Eye (tissue), 1 donor: ENCODE measurements around the gene PIGZ.

Experiments
- DNase-seq: peaks from one replicate; pipeline ENCODE4 v3.0.0-alpha.2; 2015

Gene PIGZ, protein sequence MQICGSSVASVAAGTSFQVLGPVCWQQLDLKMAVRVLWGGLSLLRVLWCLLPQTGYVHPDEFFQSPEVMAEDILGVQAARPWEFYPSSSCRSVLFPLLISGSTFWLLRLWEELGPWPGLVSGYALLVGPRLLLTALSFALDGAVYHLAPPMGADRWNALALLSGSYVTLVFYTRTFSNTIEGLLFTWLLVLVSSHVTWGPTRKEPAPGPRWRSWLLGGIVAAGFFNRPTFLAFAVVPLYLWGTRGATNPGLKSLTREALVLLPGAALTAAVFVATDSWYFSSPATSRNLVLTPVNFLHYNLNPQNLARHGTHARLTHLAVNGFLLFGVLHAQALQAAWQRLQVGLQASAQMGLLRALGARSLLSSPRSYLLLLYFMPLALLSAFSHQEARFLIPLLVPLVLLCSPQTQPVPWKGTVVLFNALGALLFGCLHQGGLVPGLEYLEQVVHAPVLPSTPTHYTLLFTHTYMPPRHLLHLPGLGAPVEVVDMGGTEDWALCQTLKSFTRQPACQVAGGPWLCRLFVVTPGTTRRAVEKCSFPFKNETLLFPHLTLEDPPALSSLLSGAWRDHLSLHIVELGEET

DNA sequence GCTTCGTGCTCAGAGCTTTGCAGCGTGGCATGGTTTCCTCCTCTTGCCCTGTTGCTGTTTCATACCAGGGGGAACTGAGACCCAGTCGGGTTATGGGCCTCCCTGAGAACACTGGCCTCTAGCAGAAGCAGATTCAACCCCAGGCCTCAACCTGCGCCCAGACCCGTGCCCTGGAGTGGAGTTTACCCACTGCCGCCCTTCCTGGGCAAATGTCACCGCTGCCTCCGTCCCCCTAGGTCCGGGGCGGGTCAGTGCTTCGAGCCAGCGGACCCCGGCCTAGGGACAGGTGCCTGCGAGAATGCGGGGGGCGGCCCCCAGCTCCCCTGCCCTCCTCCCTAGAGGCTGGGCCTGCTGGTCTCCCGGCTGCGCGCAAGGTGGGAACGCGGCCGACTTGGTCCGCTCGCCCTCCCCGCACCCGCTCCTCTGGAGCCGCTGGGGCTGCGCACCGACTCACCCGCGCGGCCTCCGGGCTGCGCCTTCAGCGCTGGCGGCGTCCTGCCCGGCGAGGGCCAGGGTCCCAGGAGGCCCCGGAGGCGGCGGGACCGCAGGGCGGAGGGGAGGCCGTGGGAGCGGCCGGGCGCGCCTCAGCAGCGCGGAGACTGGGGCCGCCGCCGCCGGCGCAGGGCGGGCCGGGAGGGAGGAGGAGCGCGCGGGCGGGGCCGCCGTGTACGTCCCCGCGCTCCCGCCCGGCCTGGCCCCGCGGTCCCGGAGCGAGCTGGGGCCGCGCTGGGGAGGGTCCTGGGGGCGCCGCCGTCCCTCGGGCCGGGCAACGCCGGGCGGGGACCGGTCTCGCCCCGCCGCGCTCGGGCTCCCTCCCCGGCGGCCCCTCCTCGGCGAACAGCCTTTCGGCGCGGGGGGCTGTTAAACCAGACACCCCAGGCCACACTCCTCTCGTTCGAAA is at the start of gene PIGZ:
Gene PIGZ, minus strand, starts transcription at position 601 of the 901 bp plus-strand sequence. CDS start 16,802 bp downstream, outside the sequence.
- peak; percentile 52 for DNase-seq

DNA sequence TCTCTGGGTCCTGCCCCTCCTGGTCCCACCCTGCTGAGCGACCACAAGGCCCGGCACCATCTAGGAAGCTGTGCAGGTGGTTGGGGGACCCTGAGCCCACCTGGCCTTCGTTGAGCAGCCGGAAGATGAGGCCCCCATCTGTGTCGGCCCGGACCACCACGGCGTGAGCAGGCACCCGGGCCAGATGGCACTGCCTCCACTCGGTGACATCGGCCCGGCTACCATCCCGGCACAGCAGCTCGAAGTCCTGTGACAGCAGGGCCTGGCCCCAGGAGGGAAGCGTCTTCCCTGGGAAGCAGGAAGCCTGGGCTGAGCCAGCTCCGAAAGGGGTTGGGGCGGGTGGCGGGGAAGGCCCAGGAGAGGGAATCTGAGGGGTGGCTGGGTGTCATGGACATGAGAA is 48.4 kb upstream of the PIGZ start:
- DNase-seq = no peak

DNA sequence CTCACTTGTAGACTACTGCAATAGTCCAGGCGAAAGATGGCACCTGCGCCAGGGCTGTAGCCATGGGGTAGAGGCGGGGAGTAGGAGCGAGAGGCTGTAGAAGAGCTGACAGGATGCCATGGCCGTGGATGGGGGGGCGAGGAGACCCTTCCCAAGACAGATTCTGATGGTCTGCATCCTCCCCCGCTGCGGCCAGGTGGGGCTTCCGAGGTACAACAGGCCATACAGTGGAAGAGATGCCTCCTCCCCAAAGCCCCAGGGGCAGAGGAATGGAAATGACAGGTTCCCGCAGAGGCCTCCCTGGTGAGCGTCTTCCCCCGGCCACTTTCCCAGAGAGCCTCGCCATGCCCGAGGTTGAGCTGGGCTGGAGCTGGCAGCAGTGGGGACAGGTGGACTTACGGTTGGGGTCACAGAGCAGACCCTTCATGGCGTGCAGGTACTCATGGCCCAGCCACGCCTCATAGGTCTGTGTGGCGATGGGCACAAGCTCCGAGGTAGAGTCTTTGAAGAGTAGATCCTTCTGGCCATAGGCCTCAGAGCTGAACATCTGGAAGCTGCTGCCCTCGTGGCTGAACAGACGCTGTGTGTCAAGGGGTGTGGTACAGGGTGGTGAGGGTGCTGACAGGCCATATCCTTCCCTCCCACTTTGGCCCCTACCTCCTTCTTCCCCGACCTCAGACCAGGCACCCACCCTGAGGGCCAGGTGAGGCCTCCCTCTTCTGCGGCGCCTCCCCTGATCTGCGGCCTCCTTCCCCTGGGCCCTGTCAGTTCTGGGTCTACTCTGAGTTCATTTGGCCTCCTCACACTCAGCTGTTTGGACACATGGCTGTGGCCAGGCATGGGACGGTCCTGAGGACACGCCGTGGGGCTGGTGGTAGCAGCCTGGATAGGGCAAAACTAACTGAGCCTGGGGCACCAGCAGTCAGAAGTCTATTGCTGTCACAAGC is 47.4 kb upstream of the PIGZ start:
- DNase-seq = no peak

DNA sequence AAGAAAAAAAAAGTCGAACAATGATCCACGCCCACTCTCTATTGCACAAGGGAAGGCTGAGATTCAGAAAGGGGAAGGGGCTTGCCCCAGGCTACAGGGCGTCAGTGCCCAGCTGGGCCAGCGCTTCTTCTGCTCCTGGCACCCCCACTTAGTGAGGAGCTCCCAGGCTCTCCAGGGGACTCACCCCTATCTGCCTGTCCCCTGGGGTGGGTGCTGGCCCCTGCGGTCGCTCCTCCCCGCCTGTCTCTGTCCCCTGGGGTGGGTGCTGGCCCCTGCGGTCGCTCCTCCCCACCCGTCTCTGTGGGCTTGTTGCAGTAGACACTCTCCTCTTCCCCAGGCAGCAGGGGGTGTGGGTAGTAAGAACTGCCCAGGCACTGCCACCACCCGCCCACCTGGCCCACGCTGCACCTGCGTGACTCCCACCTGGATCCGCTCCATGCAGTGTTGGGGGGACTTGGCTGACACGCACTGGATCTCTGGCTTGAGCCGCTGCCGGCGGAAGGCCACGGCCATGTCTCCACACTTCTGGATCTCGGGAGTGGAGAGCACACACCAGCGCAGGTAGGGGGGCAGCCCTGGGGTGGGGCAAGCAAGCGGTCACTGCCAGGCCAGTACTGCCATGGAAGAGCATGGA is 46.4 kb upstream of the PIGZ start:
- no peak for DNase-seq

DNA sequence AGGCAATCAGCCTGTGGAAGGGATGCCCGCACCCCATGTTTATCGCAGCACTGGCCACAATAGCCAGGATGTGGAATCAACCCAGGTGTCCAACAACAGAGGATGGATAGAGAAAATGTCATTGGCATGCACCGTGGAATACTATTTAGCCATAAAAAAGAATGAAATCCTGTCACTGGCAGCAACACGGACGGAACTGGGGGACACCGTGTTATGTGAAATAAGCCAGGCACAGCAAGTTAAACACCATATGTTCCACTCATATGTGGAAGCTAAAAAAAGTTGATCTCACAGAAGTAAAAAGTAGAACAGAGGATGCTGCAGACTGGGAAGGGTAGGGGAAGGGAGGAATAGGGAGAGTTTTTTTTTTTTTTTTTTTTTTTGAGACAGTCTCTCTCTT is 45.4 kb upstream of the PIGZ start:
- DNase-seq = no peak

DNA sequence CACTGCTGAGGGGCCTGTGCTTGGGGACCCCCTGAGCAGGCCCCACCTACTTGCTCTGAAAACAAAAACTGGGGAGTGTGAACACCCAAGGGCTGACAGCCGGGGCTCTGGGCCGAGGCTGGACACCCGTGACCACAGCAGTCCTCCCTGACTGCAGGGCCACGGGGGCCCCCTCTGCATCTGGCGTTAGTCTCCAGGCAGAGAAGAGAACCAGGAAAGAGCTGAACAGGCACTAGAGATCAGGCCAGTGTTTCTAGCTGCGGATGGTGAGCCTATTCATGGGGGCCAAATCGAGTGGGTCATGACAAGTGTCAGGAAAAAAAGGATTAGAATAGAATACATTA is 43.9 kb upstream of the PIGZ start:
- no peak for DNase-seq

DNA sequence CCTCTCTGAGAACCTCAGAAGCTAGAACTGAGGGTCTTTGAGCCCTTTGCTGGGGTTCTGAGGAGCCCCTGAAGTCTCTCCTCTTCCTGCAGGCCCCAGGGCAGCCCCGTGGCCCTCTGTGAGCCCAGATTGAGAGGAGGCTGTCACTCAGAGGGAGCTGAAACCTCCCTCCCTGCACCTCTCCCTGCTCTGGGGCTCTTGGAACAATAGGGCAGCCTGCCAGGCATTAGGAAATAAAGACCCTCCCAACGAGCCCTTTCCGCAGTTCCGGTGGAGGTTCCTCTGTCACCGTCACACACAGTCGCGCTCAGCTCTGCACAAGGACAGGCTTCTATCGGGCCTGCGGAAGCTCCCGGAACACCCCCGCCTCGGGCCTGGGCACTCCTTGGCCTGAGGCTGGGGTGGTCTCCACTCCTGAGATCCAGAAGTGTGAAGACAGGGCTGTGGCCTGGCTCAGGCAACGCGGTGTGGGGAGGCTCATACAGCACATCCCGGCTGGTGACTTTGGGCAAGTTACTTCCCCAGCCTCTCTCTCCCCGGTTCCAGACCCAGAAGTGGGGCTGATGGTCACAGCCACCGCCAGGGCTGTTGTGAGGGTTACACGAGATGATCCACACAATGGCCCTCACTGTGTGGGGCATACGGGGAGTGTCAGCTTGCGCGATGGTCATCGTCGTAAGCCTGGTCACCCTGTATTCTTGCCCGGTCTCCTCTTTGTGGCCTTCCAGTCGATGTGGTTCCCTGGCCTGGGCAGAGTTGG is 43.3 kb upstream of the PIGZ start:
- no peak for DNase-seq

DNA sequence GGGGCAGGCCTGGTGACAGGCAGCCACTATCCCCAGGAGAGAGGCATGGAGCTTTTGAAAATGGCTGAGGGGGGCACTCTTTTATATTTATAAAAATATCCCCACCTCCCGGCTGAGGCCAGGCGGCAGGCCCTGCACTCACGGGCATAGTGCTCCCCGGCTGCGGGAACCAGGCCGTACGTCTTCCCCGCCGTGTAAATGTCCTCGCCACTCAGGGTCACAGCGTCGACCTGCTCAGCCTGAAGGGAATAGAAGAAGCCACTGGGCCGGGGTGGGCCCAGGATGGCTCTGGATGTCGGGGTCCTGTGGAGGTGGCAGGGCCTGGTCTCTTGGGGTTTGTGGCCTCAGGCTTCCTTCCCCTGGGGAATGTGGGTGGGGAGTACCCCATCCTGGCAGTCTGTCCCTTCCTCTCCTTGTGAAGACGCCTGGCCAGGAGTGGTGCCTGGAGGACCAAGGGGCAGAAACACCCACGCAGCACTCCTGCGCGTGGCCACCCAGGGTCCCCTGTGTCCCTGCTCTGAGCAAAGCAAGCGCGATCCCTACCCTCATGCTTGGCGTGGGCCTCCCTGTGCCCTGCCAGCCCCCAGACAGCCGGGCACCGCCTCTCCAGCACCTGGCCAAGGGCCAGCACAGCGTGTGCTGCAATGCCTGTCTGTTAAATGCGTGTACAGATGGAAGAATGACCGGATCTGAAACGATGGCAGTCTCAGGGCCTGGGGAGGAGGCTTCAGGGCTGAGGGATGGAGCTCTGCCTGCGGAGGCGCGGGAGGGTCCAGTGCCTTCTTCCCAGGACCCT is 42.1 kb upstream of the PIGZ start:
- no peak for DNase-seq

DNA sequence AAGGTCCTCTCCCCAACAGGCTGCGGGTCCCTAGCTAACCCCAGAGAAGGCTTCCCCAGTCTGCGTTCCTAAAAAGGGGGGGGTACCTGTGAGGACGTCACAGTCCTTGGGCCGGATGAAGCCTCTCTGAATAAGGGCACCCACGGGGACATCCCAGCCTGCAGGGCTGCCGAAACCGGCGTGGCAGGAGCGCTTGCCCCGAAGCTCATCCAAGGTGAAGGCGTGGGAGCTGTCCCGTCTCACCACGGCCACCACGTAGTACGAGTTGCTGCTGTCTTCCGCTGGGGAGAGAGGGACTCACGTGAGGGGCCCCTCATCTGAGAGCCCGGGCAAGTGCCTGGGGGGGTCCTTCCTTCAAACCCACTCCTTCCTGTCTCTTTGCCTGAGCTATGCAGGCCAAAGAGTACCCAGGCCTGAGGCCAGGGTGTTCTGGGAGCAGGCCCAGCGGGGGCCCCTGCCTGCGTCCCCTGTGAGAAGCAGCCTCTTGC is 40.9 kb upstream of the PIGZ start:
- no peak for DNase-seq

DNA sequence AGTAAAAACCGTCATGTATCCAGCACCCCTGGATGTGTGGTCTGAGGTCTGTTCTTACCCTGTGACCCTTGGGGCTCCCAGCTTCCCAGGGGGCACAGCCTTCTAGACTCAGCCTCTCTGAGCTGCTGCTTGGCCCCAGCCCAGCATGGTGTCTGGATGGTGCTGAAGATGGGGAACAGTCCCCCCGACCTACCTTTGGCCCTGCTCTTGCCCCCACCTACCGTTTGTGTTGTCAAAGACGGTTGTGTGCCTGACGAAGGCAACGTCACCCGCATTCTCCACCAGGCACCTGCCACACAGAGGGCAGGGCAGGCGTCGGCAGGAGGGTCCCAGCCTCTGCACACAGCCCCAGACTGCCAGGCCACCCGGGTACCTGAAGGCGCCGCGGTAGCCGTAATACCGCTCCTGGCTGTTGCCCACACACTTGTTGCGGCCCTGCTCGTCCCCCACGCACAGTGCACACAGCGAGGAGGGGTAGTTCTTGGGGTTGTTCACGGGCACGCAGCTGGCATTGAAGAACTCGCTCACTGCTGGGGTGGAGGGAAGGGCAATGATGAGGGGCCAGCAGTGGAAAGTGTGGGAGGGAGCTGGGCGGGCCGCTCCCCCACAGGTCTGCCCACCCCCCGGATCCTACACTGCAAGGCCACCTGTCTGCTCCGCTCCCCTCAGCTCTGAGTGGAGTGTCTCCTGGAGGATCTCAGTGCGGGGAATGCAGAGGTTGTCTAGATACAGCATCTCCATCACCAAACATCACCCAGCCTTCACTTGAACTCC is 40.0 kb upstream of the PIGZ start:
- DNase-seq = no peak

DNA sequence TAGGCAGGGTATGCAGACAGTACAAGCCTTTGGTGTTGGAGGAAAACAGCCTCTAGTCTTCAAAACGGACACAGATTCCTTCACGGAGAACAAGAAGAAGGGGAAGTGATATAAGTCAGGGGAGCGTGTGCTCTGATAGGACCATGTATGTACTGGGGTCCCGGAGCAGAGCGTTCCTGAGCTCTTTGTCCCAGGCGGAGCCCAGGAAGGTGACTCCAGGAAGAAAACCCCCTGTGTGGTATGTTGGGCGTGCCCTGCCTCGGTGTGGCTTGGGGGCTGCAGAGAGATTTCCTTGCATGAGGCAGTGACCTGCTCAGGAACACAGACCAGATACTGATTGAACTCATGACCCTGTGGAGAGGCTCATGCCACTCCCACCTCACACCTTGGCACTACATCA is 39.3 kb upstream of the PIGZ start:
- no peak for DNase-seq

DNA sequence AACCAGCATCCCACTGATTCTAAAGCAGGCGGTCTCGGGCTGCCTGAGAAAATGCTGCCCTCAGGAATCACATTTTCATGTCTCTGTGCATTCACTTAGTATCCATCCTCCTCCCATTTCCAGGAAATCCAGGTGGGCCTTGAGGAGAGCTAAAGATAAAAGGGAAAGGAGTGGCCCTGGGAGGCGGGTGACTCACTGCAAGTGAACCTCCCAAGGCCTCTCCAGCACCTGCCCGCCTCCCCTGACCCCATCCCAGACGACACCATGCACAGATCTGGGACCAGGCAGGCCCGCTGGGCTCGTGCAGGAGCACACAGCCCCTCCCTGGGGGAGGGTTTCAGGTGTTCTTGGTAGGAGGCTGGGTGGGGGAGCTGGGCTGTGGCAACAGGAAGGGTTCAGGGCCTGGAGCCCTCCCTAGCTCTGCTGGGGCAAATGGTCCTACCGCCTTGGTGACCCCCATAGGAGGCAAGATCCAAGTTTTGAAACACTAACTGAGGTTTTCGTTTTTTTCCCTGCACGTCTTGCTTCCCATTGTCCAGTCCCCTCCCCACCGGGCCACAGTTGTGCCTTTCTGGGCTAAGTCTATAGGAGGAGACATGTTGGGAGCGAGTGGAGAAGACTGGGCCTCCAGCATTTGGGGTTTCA is 38.8 kb upstream of the PIGZ start:
- no peak for DNase-seq

DNA sequence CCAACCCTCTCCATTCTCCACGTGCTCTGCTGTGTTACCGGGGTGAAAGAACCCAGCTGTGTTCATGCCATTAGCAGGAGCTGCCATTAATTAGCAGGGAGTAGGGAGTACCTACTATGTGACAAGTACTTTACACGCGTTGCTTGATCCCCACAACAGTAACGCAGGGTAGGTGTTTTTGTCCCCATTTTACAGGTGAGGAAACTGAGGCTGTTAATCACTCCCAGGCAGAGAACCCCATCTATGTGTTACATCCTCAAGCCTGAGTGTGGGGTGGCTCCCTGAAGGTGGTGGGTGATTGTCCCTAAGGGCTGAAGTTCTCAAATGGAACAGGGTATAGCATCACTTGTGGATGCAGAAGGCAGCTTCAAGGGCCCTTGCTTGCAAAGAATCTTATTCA is 38.2 kb upstream of the PIGZ start:
- DNase-seq = no peak

DNA sequence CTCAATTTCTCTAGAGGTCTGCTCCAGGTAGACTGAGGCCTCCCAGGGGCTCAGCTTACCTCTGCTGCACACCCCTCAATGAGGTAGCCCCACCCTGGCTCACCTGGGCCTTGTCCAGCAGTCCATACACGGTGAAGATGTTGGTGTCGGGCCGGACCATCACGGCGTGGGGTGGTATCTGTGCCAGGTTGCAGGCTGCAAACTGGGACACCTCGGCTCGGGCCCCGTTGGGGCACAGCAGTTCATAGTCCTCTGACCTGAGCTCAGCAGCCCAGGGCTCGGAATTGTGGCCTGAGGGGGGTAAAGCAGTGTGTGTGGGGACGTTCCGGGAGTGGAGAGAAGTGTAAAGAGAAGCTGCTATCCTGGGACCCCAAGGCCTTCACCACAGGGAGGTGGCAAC is 37.8 kb upstream of the PIGZ start:
- no peak for DNase-seq

DNA sequence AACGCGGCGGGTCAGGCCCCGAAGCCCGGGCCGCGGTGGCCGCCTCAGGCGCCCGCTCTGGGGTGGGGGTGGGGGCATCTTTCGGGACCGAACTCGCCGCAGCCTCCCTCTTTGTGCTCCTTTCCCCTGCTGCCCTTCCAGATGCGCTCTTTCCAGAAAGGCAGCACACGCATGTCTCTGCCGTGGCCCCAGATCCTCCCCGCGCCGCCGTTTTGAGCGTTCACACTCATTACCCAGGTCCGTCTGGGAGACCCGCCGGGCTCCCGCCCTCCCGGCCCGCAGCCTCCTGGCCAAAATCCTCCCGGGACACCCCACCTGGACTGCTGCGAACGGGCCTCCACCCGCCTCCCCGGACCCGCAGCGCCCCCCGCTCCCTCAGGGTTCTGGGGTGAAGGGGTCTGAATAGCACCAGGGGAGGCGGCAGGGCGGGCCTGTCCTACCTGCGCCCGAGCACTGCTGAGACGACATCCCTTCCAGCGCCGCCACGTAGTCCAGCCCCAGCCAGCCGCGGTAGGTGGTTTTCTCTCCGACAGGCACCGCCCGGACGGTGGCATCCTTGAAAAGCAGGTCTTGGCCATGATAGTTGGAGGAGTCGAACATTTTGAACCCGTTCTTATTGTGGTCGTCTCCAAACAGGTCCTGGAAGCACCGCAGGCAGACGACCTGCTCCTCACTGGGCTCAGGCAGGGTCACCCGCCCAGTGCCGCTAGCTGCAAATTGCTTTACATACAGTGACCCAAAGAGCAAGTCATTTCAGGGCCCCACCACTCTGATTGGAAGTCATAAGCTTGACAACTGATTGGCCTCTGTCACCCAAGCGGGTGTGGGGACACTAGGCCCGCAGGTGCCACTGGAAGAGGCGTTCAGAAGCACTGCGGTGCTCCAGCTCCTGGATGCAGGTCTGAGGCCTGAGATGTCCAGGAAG is 35.1 kb upstream of the PIGZ start:
- peak; percentile 71 for DNase-seq

DNA sequence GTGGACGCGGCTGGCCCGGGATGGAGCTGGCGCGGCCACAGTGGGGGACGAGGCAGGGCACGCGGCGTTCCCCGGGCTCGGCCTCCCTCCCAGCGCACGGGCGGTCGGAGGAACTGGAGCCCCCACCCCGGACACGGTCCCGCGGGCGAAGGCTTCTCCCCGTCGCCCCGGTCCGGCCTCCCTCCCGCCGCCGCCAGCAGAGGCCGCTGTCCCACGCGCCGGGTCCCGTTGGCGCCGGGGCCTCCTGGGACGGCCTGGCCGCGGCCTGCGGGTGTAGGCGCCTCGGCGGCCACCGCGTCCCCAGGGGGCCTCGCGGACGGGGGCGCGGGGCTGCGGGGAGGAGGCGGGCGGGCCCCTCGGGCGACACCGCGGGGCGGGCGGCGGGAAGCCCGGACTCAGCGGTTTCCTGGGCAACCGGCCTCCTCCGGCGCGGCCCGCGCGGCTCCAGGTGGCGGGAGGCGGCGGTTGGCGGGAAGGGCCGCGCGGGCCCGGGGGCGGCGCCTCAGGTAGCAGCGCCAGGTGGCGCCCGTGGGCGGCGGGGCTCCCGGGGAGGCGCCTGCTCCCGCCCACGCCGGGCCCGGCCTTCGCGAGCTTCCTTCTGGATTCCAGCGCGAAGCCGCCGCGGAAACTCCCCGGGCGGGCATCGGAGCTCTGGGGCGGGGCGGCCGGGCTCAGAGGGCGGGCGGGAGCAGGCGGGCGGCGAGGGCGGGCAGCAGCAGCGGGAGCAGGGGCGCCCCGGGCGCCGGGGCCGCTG is 34.2 kb upstream of the PIGZ start:
- DNase-seq = peak; percentile 87
